GM18909 (cell line): ENCODE data around the gene TTC9C.
"Not testable (repeated sequence)": the region's sequence is repeated elsewhere in the genome, so short reads cannot be mapped to it uniquely, and the experiment has no call there.

Experiments
- ATAC-seq: cut with Tn5 transposase; IDR thresholded peaks from one replicate; pipeline ENCODE4 v1.9.1; 2021; ENCODE audit warnings: mild to moderate bottlenecking; ENCODE audit not compliant: unreplicated experiment, poor library complexity

The TTC9C gene

GRCh38 chr11:62747475-62748160 lies 19.3 kb downstream of the TTC9C start:
- ATAC-seq, result no peak

- not testable (repeated sequence) for ATAC-seq
Measured at GRCh38 chr11:62749931-62750330, 21.6 kb downstream of the TTC9C start.

DNA sequence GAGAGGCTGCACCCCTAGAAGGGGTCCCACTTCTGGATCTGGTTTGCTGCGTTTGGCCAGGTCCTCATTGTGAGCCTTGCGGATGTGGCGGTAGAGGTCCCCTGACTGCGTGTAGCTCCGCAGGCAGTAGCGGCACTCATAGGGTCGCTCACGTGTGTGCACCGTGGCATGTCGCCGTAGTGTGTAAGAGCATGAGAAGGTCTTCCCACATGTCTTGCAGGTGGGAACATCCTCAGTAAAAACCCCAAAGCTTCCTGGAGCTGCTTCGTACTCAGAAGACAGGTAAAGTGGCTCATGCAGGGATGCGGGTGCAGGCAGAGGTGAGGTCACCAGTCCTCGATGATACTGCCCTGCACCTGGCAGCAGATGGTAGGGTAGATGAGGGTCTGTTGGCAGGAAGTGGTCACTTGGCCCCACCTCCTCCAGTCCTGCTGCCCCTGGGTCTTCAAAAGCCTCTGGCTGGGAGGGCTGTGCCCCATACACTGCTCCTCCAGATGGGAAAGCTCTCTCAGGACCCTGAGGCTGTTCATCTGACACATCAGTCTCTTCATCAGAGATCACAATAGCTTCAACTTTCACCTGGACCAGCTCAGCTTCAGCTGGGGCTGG lies 24.0 kb downstream of the TTC9C start:
- no peak for ATAC-seq

DNA sequence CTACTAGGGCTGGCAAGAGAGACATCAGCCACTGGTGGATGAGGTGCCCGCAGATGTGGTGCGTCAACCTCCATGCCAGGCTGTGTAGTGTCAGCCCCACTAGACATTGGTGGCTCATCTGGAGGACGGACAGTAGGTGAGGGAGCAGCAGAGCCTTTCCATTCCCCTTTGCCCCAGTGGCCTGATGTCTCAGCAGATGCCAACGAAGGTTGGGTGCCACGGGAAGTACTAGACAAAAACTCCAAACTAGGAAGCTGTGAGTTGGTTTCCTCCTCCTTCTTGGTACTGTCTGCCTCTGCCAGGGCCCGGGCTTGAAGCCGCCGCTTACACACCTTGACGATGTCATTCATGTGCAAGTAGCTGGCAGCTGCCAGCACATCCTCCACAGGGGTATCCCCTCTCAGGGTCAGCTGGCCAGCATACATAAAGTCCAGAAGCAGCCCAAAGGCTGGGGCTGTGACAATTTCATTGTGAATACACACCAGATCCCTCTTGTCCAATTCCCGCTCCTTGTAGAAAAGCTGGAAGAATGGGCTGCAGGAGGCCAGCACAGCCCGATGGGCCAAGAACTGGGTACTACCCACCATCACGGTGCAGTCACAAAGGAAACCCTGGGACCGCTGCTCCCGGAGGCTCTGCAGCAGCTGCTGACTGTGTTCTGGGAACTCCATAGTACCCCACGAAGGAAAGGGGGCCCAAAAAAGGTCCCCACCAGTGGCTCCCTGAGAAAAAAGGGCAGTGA lies 24.9 kb downstream of the TTC9C start:
- no peak for ATAC-seq

- peak; percentile 97 for ATAC-seq
Measured at GRCh38 chr11:62753736-62754603, 25.7 kb downstream of the TTC9C start, which contains the start of gene ZBTB3. TSS of gene ZBTB3 (minus strand) at chr11:62754160. CDS start at chr11:62753664, 496 bp downstream.

GRCh38 chr11:62755086-62755615 lies 26.9 kb downstream of the TTC9C start:
- no peak for ATAC-seq

DNA sequence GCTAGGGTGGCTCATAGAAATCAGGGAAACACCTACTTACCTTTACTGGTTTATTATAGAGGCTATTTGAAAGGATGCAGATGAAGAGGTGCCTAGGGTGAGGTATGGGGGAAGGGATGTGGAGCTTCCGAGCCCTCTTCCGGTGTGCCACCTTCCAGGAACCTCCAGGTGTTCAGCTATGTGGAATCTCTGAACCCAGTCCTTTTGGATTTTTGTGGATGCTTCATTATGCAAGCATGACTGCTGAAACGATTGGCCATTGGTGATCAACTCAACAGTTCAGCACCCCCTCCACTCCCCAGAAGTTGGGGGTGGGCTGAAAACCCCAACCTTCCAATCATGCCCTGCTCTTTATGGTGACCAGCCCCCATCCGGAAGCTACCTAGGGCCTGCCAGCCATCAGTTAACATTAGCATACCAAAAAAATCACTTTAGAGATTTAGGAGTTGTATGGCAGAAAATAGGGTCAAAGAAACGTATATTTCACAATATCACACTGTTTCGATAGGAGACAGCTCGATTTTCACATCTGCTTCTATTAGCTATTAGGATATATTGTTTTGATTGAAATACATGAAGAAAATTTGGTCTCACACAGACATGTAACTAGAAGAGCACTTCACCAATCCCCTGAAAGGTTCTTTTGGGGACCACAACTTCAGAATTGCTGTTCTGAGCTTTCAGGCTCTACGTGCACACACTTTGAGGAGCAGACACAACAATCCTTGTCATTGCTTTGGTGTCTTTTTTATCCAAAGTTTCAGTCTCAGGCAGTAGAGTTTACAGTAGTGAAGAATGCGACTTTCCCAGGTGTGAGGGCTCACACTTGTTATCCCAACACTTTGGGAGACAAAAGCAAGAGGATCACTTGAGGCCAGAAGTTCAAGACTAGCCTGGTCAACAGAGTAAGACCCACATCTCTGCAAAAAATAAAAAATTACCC lies 29.8 kb downstream of the TTC9C start:
- no peak for ATAC-seq

- not testable (repeated sequence) for ATAC-seq
Measured at GRCh38 chr11:62760867-62761227, 32.6 kb downstream of the TTC9C start.

- peak; percentile 8 for ATAC-seq
Measured at GRCh38 chr11:62770778-62771143, 42.5 kb downstream of the TTC9C start.

DNA sequence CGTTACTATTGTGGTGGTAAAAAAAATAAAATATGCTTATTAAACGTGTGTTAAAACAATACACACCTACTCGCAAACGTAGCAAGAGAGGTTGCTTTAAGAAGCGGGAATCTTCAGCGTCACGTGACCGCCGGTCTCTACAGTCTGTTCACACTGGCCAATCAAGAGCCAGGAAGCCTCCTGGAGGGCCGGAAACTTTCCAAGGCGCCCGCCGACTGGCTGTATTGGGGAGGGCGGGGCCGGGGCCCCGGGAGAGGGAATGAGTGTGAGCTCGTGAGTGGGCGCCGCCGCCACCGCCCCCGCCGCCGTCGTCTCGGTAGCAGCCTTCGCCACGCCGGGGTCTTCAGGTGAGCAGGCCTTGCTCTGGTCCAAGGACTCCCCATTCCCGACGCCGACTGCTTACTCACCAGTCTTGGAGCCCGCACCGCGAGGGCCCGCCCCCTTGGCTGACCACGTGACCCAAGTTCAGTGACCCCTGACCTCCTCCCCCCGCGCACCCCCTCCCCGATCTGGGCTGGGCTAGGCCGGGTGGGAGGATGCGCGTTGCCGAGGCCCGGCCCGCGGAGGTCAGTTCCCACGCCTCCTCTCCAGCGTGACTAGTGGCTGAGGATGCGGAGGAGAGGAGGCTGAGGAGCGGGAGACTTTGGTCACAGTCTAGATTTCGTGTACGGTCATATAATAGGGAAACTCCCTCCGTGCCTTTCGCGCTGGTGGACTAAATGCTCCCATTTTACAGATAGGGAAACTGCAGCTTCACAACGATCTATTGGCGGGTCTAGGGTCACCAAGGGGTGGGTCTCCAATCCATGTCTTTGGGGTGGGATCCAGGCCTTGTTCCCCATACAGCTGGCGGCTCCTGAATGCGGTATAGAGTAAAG lies 43.1 kb downstream of the TTC9C start, which contains the start of gene TAF6L:
TAF6L (plus strand) TSS at position 253 of the 878 bp plus-strand sequence. CDS start 4,388 bp downstream, outside the sequence.
- ATAC-seq, result peak; percentile 79

DNA sequence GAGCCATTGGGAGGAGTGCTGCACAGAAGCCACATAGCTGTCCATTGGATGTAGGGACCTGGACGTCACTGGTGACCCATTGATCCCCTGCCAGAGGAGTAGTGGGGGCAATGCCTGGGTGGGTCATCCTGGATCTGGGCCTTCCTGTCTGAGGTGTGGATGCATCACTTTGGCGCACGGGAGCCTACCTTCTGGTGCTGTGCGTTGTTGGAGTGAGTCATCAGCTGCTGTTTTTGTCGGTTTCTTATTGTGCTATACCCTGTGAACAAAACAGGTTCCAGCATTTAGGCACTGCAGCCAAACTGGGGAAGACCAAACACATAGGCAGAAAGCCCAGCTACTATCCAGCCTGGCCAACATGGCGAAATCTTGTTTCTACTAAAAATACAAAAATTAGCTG lies 46.1 kb downstream of the TTC9C start:
- no peak for ATAC-seq

DNA sequence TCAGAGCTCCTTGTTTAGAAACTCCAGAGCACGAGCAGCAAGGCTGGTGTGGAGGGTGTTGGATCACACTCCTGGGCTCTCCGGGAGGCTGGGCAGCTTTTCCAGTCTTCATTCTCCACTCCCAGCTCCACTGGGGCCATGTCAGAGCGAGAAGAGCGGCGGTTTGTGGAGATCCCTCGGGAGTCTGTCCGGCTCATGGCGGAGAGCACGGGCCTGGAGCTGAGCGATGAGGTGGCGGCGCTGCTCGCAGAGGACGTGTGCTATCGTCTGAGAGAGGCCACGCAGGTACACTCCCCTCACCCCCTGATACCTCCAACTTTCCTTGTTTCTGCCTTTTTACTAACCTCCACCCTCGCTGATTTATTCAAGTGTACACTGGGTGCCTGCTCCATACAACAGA lies 47.4 kb downstream of the TTC9C start:
- no peak for ATAC-seq

- no peak for ATAC-seq
Measured at GRCh38 chr11:62777389-62777788, 49.1 kb downstream of the TTC9C start.

- ATAC-seq, result no peak
Measured at GRCh38 chr11:62778441-62778840, 50.2 kb downstream of the TTC9C start.

- ATAC-seq, result no peak
Measured at GRCh38 chr11:62782753-62783152, 54.5 kb downstream of the TTC9C start.

DNA sequence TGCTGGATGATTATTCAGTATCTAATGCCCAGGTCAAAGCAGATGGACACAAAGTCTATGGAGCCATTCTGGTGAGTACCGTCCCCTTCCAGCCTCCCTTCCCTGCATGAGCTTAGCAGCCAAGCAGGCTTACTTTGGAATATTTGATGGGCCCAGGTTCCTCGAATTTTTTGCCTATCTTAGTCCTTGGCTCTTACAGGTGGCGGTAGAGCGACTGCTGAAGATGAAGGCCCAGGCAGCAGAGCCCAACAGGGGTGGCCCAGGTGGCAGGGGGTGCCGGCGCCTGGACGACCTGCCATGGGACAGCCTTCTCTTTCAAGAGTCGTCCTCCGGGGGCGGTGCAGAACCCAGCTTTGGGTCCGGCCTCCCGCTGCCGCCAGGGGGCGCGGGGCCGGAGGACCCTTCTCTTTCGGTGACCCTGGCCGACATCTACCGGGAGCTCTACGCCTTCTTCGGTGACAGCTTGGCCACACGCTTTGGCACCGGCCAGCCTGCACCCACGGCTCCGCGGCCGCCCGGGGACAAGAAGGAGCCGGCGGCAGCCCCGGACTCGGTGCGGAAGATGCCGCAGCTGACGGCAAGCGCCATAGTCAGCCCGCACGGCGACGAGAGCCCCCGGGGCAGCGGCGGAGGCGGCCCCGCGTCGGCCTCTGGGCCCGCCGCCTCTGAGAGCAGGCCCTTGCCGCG lies 58.2 kb downstream of the TTC9C start:
- peak; percentile 66 for ATAC-seq

DNA sequence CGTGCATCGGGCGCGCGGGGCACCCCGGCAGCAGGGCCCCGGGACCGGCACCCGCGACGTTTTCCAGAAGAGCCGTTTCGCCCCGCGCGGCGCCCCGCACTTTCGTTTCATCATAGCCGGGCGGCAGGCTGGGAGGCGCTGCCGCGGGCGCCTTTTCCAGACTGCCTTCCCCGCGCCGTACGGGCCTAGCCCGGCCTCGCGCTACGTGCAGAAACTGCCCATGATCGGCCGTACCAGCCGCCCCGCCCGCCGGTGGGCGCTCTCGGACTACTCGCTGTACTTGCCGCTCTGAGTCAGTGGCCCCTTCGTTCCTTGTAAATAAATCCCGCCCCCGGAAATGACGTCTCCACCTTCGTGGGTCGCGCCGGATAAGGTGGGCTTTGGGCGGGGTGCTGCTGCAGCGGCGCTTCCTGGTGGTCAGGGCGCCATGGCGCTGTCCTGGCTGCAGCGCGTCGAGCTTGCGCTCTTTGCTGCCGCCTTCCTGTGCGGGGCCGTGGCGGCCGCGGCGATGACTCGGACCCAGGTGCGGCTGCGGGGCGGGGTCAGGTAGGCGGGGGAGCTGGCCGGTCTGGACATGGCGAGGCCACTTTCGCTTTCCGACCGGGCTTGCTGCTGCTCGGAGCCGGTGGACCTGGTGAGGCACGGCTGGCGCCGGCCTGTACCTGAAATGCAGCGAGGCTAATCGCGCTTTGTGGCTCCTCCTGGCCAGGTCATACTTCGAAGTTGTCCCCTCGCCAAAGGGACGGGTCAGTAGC lies 58.9 kb downstream of the TTC9C start, which contains the start of gene TMEM179B:
TMEM179B (plus strand) TSS at position 398 of the 755 bp plus-strand sequence; CDS start at position 428, 30 bp downstream.
- peak; percentile 65 for ATAC-seq
